BJ (cell line): Measurements from ENCODE around the gene GPLD1. TPM values are rescaled to one million over a fixed set of nuclear protein-coding genes. Genes with fewer than 3 reads are reported as not detected.
"Not testable (repeated sequence)": the region's sequence is repeated elsewhere in the genome, so short reads cannot be mapped to it uniquely, and the experiment has no call there.

Experiments used
- CTCF ChIA-PET: fragments of 350-600 bp; formaldehyde crosslinking; extraction: SDS; loops from one replicate; lab custom pipeline; 2021; ENCODE audit warnings: antibody characterized with exemption, inconsistent platforms; lab: Yijun Ruan, JAX
- POLR2A ChIA-PET: fragments of 300-600 bp; sonication (Branson Sonifier 250); formaldehyde crosslinking; extraction: SDS; loops from one replicate; lab custom pipeline; 2021; ENCODE audit warnings: antibody characterized with exemption; lab: Charles Lee
- DNase-seq: peaks from one replicate; pipeline ENCODE4 v3.0.0-alpha.2; 2011; ENCODE audit warnings: low read depth
- H3K27me3 ChIP-seq: 2 replicates; pipeline ENCODE4 v1.6.0; 2011; ENCODE audit warnings: low read length; ENCODE audit not compliant: control insufficient read depth, insufficient read depth
- H3K36me3 ChIP-seq: 2 replicates; pipeline ENCODE4 v1.5.1; 2011; ENCODE audit warnings: low read length; ENCODE audit not compliant: control insufficient read depth, insufficient read depth
- H3K4me3 ChIP-seq: 2 replicates; pipeline ENCODE4 v1.5.1; 2011; ENCODE audit warnings: low read depth, mild to moderate bottlenecking, control low read depth, low read length
- CTCF ChIP-seq: IDR thresholded peaks from 2 replicates; pipeline ENCODE4 v1.5.1; 2011; ENCODE audit warnings: low read depth, mild to moderate bottlenecking, control low read depth, inconsistent platforms, low read length, moderate library complexity; ENCODE audit not compliant: insufficient read depth
- polyA plus RNA-seq: library from polyadenylated mRNA; depleted of rRNA; stranded (reverse); fragments of >200 nt; gene quantifications from 2 replicates; pipeline ENCODE4 v1.2.3, GENCODE V29; 2011

Gene GPLD1
- polyA plus RNA-seq, 1 experiment: 0.22 TPM

- DNase-seq: no peak
- ChIA-PET POLR2A (no interaction called here), CTCF (no interaction called here)
Measured at GRCh38 chr6:24391208-24391607, 98.2 kb downstream of the GPLD1 start.

GRCh38 chr6:24387818-24388217 is 101.6 kb downstream of the GPLD1 start:
- DNase-seq: no peak
- POLR2A ChIA-PET: no interaction called here
- Histone ChIP-seq H3K27me3 (no peaks in the 10 kb centered on the region), H3K36me3 (no peaks in the 10 kb centered on the region), H3K4me3 (no peak overlapping the region)
- no peak for TF ChIP-seq CTCF
- CTCF ChIA-PET: interaction anchor here (1.0 to 2.7 kb wide), 3 partner anchors 13 to 105 kb away, joined by 3 to 18 read pairs (median 9); no protein-coding TSS in a partner anchor

More at GRCh38 chr6:24391208-24391607, 98.2 kb downstream of the GPLD1 start:
- TF ChIP-seq CTCF: no peak
- Histone ChIP-seq H3K27me3 (no peaks in the 10 kb centered on the region), H3K4me3 (no peak overlapping the region), H3K36me3 (no peaks in the 10 kb centered on the region)

- no peak for DNase-seq
- no peak overlapping the region for H3K4me3 ChIP-seq
- H3K36me3 ChIP-seq: no peaks in the 10 kb centered on the region
- no peak for TF ChIP-seq CTCF
- CTCF ChIA-PET: interaction anchor here (0.9 kb wide), 1 partner anchor 102 kb away, joined by 4 read pairs; no protein-coding TSS in a partner anchor
- POLR2A ChIA-PET: no interaction called here
- H3K27me3 ChIP-seq: no peaks in the 10 kb centered on the region
Measured at GRCh38 chr6:24385536-24386269, 103.7 kb downstream of the GPLD1 start.

GRCh38 chr6:24384369-24385130 is 104.8 kb downstream of the GPLD1 start:
- CTCF ChIA-PET, H3K36me3 ChIP-seq, H3K27me3 ChIP-seq, DNase-seq, H3K4me3 ChIP-seq, POLR2A ChIA-PET: not testable (repeated sequence)

GRCh38 chr6:24382891-24383494 is 106.4 kb downstream of the GPLD1 start:
- CTCF ChIA-PET, H3K36me3 ChIP-seq, H3K4me3 ChIP-seq, POLR2A ChIA-PET, H3K27me3 ChIP-seq, DNase-seq: not testable (repeated sequence)

- no peak for DNase-seq
- ChIA-PET POLR2A (no interaction called here), CTCF (no interaction called here)
- H3K36me3 ChIP-seq: no peaks in the 10 kb centered on the region
- no peaks in the 10 kb centered on the region for H3K27me3 ChIP-seq
- no peak for TF ChIP-seq CTCF
- no peak overlapping the region for H3K4me3 ChIP-seq
Measured at GRCh38 chr6:24382220-24382540, 107.2 kb downstream of the GPLD1 start.
